ENCODE results near the gene GPC3. TPM values are rescaled to one million over a fixed set of nuclear protein-coding genes. Genes with fewer than 3 reads are reported as not detected.

The GPC3 gene
- total and polyA plus RNA-seq, 2 donors (not counting 3 experiments of a cell fraction or from before 2014, with no cell fraction given) = not detected

- Histone ChIP-seq H4K20me1 (replicated peaks; ENCODE audit: control insufficient read depth, extremely low read depth, insufficient read depth, low read length) (no peaks in the 10 kb centered on the region), H3K9me3 (replicated peaks; ENCODE audit: control insufficient read depth, insufficient read depth, low read length) (no peaks in the 10 kb centered on the region), H3K4me1 (ENCODE audit: control insufficient read depth, extremely low read depth, insufficient read depth, low read length) (no peaks in the 10 kb centered on the region), H3K9me1 (replicated peaks; ENCODE audit: control insufficient read depth, extremely low read depth, insufficient read depth, low read length) (no peaks in the 10 kb centered on the region), H3K79me2 (ENCODE audit: control insufficient read depth, insufficient read depth, low read length) (no peaks in the 10 kb centered on the region), H3K27ac (ENCODE audit: insufficient read depth, low read depth, low read length) (no peak overlapping the region), H3K4me2 (ENCODE audit: insufficient read depth, low read length) (no peak overlapping the region), H3K9ac (replicated peaks; ENCODE audit: extremely low read depth, insufficient read depth, low read length) (no peak overlapping the region), H3K27me3 (ENCODE audit: control insufficient read depth in 2 of 2, insufficient read depth in 2 of 2, low read length in 2 of 2) (no peaks in the 10 kb centered on the region), H3K36me3 (ENCODE audit: control insufficient read depth in 2 of 2, extremely low read depth in 1 of 2, insufficient read depth in 2 of 2, low read length in 2 of 2) (no peaks in the 10 kb centered on the region), H3K4me3 (replicated peaks in 1 of 3; ENCODE audit: insufficient read depth in 1 of 3, low read depth in 1 of 3, low read length in 3 of 3) (no peak overlapping the region), H2AFZ (ENCODE audit: low read depth, low read length) (no peak overlapping the region)
- intact Hi-C loops (cut with micrococcal nuclease) (no loop called here), dilution Hi-C loops (cut with MboI; ENCODE audit: extremely low pct_ligation_motif_present, low sequenced_read_pairs) (no loop called here)
- FAIRE-seq = no peak
- no TSS peak for BruUV-seq (replicated peaks)
- CTCF ChIA-PET = no interaction called here
- DNase-seq (ENCODE audit: low read depth, low spot score) = no peak
- POLR2A ChIA-PET = no interaction called here
- TF ChIP-seq FOS (IDR thresholded peaks at IDR 0.05; ENCODE audit: borderline replicate concordance, insufficient read depth, low read length) (no peak), POLR2AphosphoS5 (IDR thresholded peaks at IDR 0.05; ENCODE audit: insufficient read depth, low read depth, low read length) (no peak), EZH2 (IDR thresholded peaks at IDR 0.05; ENCODE audit: borderline replicate concordance, low read depth, low read length, severe bottlenecking) (no peak), POLR2A (IDR thresholded peaks at IDR 0.05; ENCODE audit: low read depth, low read length) (no peak)
- TF ChIP-seq, protein P1, sequence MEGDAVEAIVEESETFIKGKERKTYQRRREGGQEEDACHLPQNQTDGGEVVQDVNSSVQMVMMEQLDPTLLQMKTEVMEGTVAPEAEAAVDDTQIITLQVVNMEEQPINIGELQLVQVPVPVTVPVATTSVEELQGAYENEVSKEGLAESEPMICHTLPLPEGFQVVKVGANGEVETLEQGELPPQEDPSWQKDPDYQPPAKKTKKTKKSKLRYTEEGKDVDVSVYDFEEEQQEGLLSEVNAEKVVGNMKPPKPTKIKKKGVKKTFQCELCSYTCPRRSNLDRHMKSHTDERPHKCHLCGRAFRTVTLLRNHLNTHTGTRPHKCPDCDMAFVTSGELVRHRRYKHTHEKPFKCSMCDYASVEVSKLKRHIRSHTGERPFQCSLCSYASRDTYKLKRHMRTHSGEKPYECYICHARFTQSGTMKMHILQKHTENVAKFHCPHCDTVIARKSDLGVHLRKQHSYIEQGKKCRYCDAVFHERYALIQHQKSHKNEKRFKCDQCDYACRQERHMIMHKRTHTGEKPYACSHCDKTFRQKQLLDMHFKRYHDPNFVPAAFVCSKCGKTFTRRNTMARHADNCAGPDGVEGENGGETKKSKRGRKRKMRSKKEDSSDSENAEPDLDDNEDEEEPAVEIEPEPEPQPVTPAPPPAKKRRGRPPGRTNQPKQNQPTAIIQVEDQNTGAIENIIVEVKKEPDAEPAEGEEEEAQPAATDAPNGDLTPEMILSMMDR (IDR thresholded peaks at IDR 0.05; ENCODE audit: extremely low read depth in 1 of 2, insufficient read depth in 1 of 2, low read depth in 1 of 2, low read length in 2 of 2) = no peak
Measured at GRCh38 chrX:134013524-134013923, 28.1 kb upstream of the GPC3 start.

- Histone ChIP-seq H3K4me1 (ENCODE audit: control insufficient read depth, extremely low read depth, insufficient read depth, low read length) (no peaks in the 10 kb centered on the region), H3K9ac (replicated peaks; ENCODE audit: extremely low read depth, insufficient read depth, low read length) (no peak overlapping the region), H3K4me2 (ENCODE audit: insufficient read depth, low read length) (no peak overlapping the region), H4K20me1 (replicated peaks; ENCODE audit: control insufficient read depth, extremely low read depth, insufficient read depth, low read length) (no peaks in the 10 kb centered on the region), H3K9me3 (replicated peaks; ENCODE audit: control insufficient read depth, insufficient read depth, low read length) (no peaks in the 10 kb centered on the region), H3K79me2 (ENCODE audit: control insufficient read depth, insufficient read depth, low read length) (no peaks in the 10 kb centered on the region), H3K4me3 (replicated peaks in 1 of 3; ENCODE audit: insufficient read depth in 1 of 3, low read depth in 1 of 3, low read length in 3 of 3) (no peak overlapping the region), H3K9me1 (replicated peaks; ENCODE audit: control insufficient read depth, extremely low read depth, insufficient read depth, low read length) (no peaks in the 10 kb centered on the region), H3K27ac (ENCODE audit: insufficient read depth, low read depth, low read length) (no peak overlapping the region), H2AFZ (ENCODE audit: low read depth, low read length) (no peak overlapping the region), H3K27me3 (ENCODE audit: control insufficient read depth in 2 of 2, insufficient read depth in 2 of 2, low read length in 2 of 2) (no peaks in the 10 kb centered on the region), H3K36me3 (ENCODE audit: control insufficient read depth in 2 of 2, extremely low read depth in 1 of 2, insufficient read depth in 2 of 2, low read length in 2 of 2) (no peaks in the 10 kb centered on the region)
- TF ChIP-seq EZH2 (IDR thresholded peaks at IDR 0.05; ENCODE audit: borderline replicate concordance, low read depth, low read length, severe bottlenecking) = no peak
- POLR2A ChIA-PET = no interaction called here
- CTCF ChIA-PET = no interaction called here
- DNase-seq (ENCODE audit: low read depth, low spot score) = no peak
- no peak for FAIRE-seq
- intact Hi-C loops (cut with micrococcal nuclease) (no loop called here), dilution Hi-C loops (cut with MboI; ENCODE audit: extremely low pct_ligation_motif_present, low sequenced_read_pairs) (no loop called here)
- no TSS peak for BruUV-seq (replicated peaks)
Measured at GRCh38 chrX:134013092-134013497, 27.7 kb upstream of the GPC3 start.
